Activated CD8-positive, alpha-beta memory T cell treated with anti-CD3 and anti-CD28 coated beads, Interleukin-2, amount 50 U/mL, for 1 hour (primary cell): ENCODE measurements around the gene SLC66A2.
"Not testable (repeated sequence)": the region's sequence is repeated elsewhere in the genome, so short reads cannot be mapped to it uniquely, and the experiment has no call there.

ENCODE experiments used
- DNase-seq: peaks from one replicate; pipeline ENCODE4 v3.0.0-alpha.2; 2020; ENCODE audit errors: extremely low read depth

Gene SLC66A2

GRCh38 chr18:79867666-79868065 is 83.8 kb downstream of the SLC66A2 start:
- no peak for DNase-seq

GRCh38 chr18:79866889-79867574 is 84.4 kb downstream of the SLC66A2 start:
- no peak for DNase-seq

DNA sequence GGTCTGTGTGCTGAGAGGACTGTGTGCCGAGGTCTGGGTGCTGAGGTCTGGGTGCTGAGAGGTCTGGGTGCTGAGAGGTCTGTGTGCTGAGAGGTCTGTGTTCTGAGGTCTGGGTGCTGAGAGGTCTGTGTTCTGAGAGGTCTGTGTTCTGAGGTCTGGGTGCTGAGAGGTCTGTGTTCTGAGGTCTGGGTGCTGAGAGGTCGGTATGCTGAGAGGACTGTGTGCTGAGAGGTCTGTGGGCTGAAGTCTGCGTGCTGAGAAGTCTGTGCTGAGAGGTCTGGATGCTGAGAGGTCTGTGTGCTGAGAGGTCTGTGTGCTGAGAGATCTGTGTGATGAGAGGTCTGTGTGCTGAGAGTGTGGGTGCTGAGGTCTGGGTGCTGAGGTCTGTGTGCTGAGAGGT is 85.5 kb downstream of the SLC66A2 start:
- DNase-seq, result not testable (repeated sequence)

DNA sequence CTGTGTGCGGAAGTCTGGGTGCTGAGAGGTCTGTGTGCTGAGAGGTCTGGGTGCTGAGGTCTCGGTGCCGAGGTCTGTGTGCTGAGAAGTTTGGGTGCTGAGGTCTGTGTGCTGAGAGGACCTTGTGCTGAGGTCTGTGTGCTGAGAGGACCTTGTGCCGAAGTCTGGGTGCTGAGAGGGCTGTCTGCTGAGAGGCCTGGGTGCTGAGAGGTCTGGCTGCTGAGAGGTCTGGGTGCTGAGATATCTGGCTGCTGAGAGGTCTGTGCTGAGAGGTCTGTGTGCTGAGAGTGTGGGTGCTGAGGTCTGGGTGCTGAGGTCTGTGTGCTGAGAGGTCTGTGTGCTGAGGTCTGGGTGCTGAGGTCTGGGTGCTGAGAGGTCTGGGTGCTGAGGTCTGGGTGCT is 86.5 kb downstream of the SLC66A2 start:
- DNase-seq, result not testable (repeated sequence)

DNA sequence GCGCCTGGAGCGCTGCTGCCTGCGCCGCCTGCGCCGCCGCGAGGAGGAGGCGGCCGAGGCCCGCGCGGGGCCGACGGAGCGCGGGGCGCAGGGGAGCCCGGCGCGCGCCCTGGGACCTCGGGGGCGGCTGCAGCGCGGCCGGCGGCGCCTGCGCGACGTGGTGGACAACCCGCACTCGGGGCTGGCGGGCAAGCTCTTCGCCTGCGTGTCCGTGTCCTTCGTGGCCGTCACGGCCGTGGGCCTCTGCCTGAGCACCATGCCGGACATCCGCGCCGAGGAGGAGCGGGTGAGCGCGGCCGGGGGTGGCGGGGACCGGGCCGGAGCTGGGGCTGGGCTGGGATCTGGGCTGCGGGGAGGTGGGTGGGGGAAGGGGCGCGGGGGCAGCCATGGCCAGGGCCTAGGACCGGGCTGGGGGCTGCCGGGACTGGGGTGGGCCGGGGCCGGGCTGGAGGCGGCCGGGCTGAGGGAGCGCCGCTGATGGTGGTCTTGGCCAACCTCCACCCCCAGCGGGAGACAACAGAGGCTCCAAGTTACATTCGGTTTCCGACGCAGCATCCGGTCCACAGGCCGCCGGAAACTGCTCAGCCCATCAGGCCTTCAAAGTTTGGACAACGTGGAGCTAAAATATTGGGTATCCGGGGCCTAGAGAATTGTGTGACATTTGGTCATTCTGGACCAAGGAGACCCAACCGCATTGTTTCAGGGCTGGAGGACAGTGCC is 87.3 kb downstream of the SLC66A2 start:
- no peak for DNase-seq

GRCh38 chr18:79863161-79864005 is 88.1 kb downstream of the SLC66A2 start:
- no peak for DNase-seq

DNA sequence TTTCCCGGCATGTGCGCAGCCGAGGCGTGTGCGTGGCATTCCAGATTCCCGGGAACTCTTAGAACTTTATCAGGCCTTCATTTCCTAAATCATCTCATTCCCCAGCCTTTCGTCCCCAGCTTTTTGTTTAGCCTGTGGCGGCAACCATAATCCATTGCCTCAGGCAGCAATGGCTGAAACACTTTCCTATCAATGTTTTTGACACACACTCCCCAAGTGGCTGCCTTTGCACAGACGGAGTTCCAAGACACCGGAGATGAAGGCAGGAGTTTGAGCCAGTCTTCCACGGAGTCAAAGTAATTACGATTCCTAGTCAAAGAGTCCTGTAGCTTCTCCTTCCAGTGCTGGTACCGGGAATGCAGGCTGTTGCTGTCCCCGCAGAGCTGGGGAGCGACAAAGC is 88.9 kb downstream of the SLC66A2 start:
- DNase-seq, result no peak

- DNase-seq, result no peak
These were observed 89.8 kb downstream of the SLC66A2 start for GRCh38 chr18:79861687-79862086.

GRCh38 chr18:79859314-79859713 is 92.1 kb downstream of the SLC66A2 start:
- DNase-seq, result no peak

DNA sequence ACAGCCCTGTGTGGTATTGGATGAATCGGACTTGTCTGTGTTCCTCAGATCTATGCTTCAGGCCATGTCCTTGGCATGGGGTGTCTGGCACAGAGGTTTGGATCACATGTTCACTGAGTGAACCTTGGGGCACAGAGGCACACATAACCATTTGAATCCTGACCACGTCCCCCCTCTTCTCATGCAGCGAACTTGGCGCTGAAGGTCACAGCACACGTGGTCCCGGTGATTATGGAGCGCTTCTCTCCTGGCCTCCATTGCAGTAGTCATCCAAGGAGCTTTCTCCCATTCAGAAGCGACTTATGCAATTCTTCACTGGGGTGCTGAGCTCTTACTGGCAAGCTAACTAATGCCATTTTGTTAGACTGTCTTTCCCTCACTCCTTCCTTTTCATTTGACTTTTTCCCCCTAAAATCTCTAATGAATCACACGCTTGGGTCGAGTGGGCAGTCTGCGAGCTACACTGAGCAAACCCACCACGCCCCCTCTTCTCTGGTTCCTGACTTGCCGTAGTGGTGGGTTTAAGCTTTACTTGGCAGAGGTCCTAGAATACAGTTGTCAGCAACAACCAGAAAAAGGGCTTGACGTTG is 94.3 kb downstream of the SLC66A2 start:
- no peak for DNase-seq

DNA sequence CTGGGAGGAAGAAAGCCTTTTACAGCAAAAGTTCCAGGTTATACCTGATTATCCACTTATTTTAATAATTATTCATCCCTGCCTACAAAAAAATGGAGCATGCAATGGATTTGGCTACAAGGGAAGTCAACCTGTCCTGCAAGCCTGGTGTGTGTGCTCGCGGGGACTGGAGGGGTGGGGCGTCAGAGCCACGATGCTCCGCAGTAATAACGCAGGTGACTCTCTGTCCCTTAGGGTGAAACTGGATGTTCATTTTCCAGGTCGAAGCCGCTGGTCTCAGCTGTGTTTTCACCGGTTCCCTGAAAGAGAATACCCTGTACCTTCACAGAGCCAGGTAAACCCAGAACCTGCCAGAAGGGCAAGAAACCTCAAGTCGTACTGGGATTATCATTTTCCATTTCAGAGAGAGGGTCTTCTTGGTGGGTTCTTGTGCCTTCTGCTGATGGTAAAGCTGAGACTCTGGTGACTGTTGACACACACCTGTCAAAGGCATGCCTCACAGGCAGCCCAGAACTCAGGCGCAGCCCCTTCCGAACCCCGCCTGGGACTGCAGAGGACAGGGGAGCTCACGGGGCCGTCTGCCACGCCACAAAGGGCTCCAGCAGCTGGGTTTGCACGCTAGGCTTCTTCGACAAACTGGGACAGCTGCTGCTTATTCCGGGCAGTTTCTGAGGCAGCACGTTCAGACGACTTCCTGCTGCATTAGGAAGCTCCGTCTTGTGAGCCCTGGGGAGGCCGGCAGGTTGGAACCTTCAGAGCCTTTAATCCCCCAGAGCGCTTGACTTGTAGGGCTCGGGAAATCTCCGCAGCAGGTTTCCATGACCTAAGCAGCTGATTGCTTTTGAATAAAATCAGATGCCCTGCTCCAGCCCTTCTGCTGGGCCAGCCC is 95.1 kb downstream of the SLC66A2 start:
- DNase-seq, result no peak

DNA sequence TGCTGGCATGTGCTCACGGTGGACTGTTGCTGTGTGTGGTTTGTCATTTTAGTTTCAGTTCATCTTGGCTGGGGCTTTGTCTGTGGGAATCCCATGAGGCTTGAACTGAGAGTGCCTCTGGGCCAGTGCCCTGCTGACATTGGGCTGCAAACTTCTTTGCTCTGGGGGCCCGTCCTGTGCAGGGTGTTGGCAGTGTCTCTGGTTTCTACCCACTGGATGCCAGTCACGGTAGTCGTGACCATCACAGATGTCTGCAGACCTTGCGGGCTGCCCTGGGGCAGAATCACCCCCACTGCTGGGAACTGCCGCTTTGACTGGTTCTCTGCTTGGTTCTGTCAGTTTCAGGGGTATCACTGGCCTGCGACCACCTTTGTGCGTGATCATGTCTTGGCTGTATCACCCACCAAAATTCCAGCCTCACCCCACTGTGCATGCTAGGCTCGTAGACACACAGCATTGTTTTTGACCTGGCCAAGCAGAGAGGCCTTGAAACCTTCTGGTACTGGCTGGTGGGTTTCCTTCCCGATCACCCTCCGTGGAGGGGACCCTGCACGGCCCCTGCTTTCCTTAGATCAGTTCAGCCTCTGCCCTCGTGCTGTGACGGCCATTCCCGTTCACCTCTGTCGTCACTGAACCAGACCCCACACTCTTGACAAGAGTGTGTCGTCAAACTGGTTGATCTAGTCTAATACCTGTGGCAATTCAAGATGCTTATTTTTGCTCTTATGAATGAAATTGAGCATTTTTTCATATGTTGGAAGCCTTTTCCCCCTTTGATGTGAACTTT is 96.1 kb downstream of the SLC66A2 start:
- no peak for DNase-seq

DNA sequence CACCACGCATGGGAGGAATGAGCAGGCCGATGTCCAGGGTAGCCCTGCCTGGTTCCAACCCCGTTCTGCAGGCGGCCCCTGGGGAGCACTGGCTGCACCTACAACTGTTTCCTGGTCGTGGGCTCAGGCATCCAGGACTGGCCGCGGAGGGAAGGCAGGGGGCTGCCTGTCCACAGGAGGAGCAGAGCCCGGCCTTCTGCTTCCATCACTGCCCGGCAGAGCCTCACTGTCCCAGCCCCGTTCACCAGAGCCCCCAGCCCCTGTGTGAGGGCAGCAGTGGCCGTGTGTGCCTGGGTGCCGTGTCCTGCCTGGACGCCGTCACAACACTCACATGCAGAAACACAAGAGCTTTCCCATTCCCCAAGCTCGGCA is 97.5 kb downstream of the SLC66A2 start:
- DNase-seq, result no peak

DNA sequence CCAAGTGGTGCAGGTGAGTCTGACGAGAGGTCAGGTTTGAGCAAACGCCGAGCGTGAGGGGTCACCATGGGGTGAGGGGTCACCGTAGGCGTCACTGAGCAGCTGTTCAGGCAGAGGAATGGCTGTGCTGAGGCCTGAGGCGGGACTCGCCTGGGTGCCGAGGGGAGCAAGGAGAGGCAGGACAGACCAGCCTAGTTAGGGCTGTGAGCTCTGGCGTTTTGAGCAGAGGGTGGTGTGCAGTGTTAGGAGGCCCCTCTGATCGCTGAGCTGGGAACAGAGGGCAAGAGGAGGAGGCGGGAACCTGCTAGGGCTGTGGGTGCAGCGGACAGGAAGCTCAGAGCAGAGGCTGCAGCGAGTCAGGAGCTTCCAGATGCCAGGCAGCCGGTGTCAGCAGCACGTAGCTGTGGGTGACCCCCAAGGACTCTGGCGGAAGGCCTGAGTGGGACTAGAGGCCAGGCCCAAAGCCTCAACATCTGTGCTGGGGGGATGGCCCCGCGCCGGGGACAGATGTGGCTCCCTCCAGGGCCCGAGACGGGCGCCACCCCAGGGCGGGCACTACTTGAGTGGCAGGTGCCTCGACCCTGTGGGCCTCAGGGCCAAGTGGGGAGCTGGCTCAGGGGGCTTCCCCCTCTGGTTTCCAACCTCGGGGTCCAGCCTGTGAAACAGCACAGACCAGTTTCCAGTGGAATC is 98.0 kb downstream of the SLC66A2 start:
- DNase-seq, result no peak

- no peak for DNase-seq
These were observed 98.7 kb downstream of the SLC66A2 start for GRCh38 chr18:79852561-79853302.
